NCI-H460 (cell line): ENCODE data around the gene NEURL1B. TPM values are rescaled to one million over a fixed set of nuclear protein-coding genes. Genes with fewer than 3 reads are reported as not detected.

Source experiments
- DNase-seq: peaks from one replicate; pipeline ENCODE4 v3.0.0-alpha.2; 2016; ENCODE audit warnings: low read depth; ENCODE audit errors: extremely low read depth
- total RNA-seq: library from RNA; depleted of rRNA; stranded (reverse); fragments of >200 nt; shearing (Covaris generic); gene quantifications from 2 replicates; pipeline ENCODE4 v1.2.3, GENCODE V29; 2014

Gene NEURL1B
- total RNA-seq, 1 experiment from 2014 or later = 2.3 TPM

GRCh38 chr5:172632346-172633092, 8.5 kb upstream of the NEURL1B start:
- DNase-seq = no peak

- no peak for DNase-seq
Measured at GRCh38 chr5:172633403-172633970, 7.6 kb upstream of the NEURL1B start.

DNA sequence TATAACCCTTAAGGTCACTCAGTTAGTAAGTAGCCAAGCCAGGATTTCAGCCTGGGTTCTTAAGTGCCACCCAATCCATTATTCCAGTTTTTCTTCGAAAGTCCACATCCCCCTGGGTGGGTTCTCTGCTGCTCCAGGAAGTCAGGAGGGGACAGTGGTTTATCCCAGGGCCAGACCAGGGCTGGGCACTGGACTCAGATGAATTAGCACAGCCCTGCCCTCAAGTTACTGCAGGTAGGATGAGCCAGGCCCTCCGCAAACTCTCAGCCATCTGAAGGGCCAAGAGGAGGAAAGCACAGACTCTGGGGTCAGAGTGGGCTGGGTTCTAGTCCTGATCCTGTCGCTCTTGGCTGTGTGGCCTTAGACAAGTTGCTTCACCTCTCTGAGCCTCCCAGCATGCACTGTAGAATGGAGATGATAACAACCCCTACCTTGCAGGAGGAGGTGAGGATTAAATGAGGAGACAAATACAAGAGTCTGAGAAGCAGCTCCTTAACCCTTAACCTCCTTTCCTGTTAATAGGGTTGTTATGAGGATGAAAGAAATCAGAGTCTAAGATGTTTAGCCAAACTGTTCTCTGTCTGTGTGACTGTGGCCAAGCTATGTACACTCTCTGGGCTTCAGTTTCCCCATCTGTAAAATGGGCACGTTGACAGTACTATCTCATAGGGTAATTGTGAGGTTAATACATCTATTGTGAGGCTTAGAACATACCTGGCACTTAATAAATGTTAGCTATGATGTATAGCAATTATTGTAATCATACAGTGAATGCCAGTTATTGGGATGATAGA, 6.8 kb upstream of the NEURL1B start:
- DNase-seq = no peak

DNA sequence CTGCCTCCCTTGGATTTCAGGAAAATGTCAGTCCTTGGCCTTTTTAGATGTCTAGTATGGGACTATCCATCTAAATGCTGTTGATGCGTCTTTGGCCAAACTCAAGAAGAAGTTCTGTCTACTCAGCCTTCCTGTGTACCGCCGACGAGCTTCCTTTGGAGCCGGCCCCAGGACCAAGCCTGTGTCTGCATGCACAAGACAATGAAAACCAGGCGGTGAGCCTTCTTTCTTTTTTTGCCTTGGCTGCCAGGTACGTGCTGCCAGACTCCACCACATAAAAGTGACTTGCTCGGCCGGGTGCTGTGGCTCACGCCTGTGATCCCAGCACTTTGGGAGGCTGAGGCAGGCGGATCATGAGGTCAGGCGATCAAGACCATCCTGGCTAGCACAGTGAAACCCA, 6.0 kb upstream of the NEURL1B start:
- DNase-seq = no peak

DNA sequence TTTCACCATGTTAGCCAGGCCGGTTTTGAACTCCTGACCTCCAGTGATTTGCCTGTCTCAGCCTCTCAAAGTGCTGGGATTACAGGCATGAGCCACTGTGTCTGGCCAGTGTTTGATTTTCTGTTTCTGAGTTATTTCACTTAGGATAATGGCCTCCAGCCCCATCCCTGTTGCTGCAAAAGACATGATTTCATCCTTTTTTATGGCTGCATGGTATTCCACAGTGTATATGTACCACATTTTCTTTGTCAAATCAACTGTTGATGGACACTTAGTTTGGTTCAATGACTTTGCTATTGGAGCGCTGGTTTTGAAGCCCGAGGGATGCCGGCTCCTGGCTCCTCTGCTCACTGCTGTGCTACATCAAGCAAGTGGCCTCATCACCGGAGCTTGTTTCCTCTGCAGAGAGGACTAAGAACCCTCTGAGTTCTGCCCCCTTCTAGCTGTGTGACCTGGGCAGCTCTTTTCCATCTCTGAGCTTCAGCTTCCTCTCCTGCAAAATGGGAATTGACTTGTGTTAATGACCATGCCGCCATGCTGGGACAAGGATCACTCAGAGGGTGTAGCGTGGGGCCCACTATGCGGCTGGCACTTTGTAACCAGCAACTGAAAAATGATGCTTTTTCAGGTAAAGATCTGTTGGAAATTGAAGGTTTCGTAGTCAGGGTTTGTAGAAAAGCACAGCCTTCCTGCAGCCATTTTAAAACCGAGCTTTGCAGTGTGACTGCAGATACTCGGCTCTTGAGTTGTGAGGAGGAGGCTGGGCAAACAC, 4.6 kb upstream of the NEURL1B start:
- no peak for DNase-seq

- peak; percentile 40 for DNase-seq
Measured at GRCh38 chr5:172637110-172637580, 3.9 kb upstream of the NEURL1B start.

DNA sequence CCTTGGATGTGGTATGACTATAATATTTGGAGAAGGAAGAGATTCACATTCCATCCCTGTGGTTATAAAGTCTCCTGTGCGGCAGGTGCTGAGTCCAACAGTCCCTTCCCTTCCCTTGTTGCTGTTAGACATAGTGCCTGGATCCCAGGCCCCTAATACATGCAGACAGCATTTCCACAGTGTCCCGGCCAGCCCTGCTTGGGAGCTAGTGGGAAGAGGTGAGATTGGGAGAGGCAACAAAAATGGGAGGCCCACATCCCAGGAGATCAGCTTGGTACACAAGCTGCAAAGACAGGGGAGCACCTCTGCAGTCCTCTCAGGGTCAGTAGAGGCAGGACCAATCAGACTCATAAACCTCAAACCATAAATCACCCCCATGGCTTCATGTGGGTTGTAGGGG, 3.3 kb upstream of the NEURL1B start:
- no peak for DNase-seq

- no peak for DNase-seq
Measured at GRCh38 chr5:172638209-172638768, 2.8 kb upstream of the NEURL1B start.

- DNase-seq = no peak
Measured at GRCh38 chr5:172640139-172640538, 924 bp upstream of the NEURL1B start.

GRCh38 chr5:172641359-172642050, 442 bp downstream of the NEURL1B start:
- no peak for DNase-seq

DNA sequence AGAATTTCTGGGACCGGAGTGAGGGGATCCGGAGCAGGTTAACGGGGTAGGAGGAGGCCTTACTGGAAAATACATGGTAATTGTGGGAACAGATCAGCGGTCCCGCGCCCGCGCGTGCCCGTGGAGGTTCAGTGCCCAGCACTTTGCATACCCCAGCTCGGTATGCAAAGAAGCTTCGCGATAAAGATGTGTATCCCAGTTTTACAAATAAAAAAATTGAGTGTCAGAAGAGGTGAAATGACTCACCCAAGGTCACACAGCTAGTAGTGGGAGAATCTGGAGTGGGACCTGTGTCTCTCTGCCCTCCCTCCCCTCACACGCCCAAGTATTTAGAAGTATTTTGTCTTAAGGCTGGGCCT, 967 bp downstream of the NEURL1B start:
- no peak for DNase-seq

DNA sequence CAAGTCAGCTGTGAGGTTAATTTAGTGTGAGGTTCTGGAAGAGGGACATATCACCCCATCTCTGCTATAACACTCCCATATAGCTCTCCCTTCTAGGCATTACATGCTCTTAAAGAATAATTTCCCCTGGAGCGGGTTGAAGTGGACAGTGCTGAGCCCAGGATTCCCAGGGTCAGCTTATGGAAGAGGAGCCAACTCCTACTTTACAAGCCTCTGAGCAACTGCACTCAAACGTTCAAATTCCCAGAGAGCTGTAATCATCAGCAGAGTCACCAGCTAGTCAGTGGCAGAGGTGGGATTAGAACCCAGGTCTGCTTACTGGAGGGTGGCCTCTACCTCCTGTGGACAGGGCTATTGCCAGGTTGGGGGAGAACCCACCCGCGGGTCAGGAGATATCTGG, 1.4 kb downstream of the NEURL1B start:
- no peak for DNase-seq

DNA sequence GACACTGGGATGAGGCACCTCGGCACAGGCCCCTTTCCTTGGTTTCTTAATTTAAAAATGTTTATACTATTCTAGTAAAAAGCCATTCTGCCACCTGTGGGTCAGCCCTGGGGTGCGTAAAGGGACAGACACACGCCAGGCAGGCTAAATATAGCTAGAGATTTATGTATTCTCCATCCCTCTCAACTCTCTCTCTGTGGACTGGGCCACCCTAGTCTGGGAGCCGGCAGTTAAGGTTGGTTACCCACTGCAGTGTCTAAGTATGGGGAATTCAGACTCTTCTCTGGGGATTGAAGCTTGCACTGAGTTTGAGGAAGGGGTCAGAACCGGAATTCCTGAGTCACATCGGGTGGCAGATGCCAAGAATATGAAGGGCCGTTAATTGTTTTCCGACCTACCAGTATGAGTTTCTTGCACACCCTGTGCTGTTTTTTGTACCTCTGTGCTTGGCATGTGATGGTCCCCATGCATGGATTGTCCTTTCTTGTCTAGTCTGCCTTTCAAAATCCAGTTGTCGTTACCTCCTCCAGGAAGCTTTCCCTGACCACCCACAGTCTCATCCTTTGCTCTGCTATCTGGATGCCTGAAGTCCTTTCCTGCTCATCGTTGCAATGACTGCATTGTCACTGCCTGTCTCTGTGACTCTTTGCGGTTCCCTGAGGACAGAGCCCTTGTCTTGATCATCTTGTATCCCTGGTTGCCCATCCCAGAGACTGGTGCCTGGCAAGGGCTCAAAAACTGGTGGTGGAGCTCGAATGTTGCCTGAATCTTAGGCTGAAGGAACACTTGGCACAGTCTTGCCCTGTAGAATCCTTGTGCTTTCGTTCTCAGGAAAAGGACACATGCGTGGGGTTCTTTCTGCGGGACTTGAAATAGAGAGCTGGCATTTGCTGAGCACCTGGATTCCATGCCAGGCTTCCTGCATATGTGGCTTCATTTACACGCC, 2.1 kb downstream of the NEURL1B start:
- no peak for DNase-seq

DNA sequence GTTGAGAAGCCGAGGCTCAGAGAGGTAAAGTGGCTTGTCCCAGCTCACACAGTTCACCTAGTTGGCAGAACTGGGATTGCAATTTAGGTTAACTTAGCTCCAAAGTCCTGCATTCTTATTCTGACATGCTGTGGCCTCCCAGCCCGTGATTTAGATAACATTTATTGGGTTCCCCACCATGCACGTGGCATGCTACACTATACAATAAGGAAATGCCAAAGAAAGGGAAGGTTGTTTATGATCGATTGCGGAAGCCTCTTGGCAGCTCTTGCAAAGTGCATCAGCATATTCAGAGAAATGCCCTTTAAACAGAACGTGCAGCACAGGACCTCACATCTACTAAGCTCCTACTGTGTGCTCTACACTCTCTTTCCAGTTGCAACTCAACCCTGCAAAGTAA, 3.2 kb downstream of the NEURL1B start:
- no peak for DNase-seq

GRCh38 chr5:172644711-172645110, 3.6 kb downstream of the NEURL1B start:
- DNase-seq = no peak

GRCh38 chr5:172645271-172646055, 4.4 kb downstream of the NEURL1B start:
- no peak for DNase-seq

- no peak for DNase-seq
Measured at GRCh38 chr5:172646716-172647285, 5.7 kb downstream of the NEURL1B start.
